Neutrophil (primary cell): ENCODE data around the gene PLBD2.

Experiments
- H3K27ac ChIP-seq: fragments of 200-600 bp; sonication (generic); 2 replicates; pipeline ENCODE4 v1.5.1; 2016; ENCODE audit warnings: mild to moderate bottlenecking, moderate library complexity
- H3K27me3 ChIP-seq: fragments of 200-600 bp; sonication (generic); 2 replicates; pipeline ENCODE4 v1.6.0; 2016; ENCODE audit warnings: mild to moderate bottlenecking
- H3K36me3 ChIP-seq: fragments of 200-600 bp; sonication (generic); 2 replicates; pipeline ENCODE4 v1.5.1; 2017
- H3K4me1 ChIP-seq, 2 experiments: fragments of 200-600 bp in 1 of 2; sonication (generic) in 1 of 2; 1 replicate in 1 of 2; 2 replicates in 1 of 2; pipeline versions ENCODE4 v1.5.1 to v1.6.1; 2013 to 2016; ENCODE audit warnings: low read depth in 1 of 2, low read length in 1 of 2, mild to moderate bottlenecking in 1 of 2, moderate library complexity in 1 of 2; ENCODE audit not compliant: control insufficient read depth in 1 of 2, insufficient read depth in 1 of 2
- H3K4me3 ChIP-seq, 2 experiments: fragments of 200-600 bp in 1 of 2; sonication (generic) in 1 of 2; 1 replicate in 1 of 2; 2 replicates in 1 of 2; pipeline ENCODE4 v1.5.1; 2013 to 2016; ENCODE audit warnings: low read depth in 1 of 2, low read length in 1 of 2, mild to moderate bottlenecking in 1 of 2, moderate library complexity in 1 of 2
- H3K9me3 ChIP-seq: fragments of 200-600 bp; sonication (generic); 2 replicates; pipeline ENCODE4 v1.5.1; 2016
- TF ChIP-seq, protein P1 (sequence below): fragments of 200-600 bp; sonication (generic); IDR thresholded peaks from 2 replicates; pipeline ENCODE4 v1.5.1; 2016; ENCODE audit warnings: antibody characterized with exemption

PLBD2 gene

DNA sequence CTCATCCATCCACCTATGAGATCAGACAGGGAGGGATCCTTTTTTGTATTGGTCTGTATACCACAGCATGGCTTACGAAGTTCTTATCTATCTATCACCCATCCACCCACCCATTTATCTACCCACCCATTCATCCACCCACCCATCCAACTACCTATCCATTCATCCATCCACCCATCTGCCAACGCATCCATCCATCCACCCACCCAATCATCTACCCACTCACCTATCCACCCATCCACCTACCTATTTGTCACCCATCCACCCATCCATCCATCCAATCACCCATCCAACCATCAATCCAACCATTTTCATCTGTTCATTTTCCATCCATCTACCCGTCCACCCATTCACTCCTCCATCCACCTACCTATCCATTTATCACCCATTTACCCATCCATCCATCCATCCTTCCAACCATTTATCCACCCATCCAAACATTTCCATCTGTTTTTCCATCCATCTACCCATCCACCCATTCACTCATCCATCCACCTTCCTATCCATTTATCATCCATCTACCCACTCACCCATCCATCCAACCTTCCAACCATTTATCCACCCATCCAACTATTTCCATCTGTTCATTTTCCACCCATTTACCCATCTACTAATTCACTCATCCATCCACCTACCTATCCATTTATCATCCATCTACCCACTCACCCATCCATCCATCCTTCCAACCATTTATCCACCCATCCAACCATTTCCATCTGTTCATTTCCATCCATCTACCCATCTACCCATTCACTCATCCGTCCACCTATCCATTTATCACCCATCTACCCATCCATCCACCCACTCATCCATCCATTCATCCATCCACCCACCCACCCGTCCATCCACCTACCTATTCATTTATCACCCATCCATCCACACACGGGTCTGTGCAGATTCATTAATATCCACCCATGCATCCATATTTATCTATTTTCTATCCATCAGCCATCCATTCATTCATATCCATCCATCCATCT lies 32.0 kb downstream of the PLBD2 start:
- H3K36me3 ChIP-seq, result no peaks in the 10 kb centered on the region

DNA sequence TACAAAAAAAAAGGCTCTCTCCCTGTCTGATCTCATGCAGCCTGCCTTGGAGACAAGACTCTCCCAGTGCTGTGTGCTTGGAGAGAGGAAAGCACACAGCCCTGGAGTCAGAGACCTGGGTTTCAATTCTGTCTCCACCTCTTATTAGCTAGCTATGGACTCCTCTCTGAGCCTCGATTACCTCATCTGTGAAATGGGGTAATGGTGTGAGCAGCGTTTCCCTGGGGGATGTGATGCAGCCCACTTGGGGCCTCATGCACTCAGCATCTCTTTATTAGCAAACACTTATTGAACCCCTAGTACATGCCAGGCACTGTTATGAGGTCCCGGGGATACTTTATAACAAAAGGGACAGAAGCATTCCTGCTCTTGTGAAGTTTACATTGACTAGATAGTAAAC lies 32.8 kb downstream of the PLBD2 start:
- Histone ChIP-seq H3K9me3 (no peaks in the 10 kb centered on the region), H3K4me1 (no peaks in the 10 kb centered on the region), H3K27me3 (no peaks in the 10 kb centered on the region), H3K36me3 (no peaks in the 10 kb centered on the region), H3K4me3 (no peak overlapping the region), H3K27ac (no peak overlapping the region)
- TF ChIP-seq, protein P1, sequence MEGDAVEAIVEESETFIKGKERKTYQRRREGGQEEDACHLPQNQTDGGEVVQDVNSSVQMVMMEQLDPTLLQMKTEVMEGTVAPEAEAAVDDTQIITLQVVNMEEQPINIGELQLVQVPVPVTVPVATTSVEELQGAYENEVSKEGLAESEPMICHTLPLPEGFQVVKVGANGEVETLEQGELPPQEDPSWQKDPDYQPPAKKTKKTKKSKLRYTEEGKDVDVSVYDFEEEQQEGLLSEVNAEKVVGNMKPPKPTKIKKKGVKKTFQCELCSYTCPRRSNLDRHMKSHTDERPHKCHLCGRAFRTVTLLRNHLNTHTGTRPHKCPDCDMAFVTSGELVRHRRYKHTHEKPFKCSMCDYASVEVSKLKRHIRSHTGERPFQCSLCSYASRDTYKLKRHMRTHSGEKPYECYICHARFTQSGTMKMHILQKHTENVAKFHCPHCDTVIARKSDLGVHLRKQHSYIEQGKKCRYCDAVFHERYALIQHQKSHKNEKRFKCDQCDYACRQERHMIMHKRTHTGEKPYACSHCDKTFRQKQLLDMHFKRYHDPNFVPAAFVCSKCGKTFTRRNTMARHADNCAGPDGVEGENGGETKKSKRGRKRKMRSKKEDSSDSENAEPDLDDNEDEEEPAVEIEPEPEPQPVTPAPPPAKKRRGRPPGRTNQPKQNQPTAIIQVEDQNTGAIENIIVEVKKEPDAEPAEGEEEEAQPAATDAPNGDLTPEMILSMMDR, result no peak

More for the DNA sequence above, 32.0 kb downstream of the PLBD2 start:
- Histone ChIP-seq H3K9me3 (no peaks in the 10 kb centered on the region), H3K27ac (no peak overlapping the region), H3K4me1 (no peaks in the 10 kb centered on the region), H3K27me3 (no peaks in the 10 kb centered on the region), H3K4me3 (no peak overlapping the region)
- TF ChIP-seq, protein P1, result no peak

DNA sequence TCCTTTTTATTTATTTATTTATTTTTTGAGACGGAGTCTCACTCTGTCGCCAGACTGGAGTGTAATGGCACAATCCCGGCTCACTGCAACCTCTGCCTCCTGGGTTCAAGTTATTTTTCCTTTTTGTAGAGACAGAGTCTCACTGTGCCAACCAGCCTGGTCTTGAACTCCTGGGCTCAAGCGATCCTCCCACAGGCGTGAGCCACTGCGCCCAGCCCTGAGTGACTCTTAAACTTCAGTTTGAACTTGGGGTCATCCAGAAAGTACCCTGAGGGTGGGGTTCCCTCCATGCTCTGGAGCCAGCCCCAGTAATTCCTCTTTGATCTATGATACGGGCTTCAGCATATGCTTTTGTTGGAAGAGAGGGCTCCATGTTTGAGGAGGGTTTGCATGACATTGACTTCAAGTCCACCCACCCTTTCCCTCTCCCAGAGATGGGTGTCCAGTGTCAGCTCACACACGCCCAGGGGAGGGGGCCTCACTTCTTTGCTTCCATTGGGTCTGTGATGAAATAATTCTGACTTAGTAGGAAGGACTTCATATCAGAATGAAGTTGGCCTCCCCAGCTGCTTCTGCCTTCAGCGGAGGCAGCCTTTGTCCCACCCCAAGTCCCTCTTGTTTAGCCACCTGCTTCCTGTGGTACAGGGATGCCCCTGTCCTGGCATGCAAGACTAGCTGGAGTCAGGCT lies 33.4 kb downstream of the PLBD2 start:
- H3K4me1 ChIP-seq, result no peaks in the 10 kb centered on the region
- TF ChIP-seq, protein P1, result no peak
- no peaks in the 10 kb centered on the region for H3K36me3 ChIP-seq
- H3K4me3 ChIP-seq, result no peak overlapping the region
- no peak overlapping the region for H3K27ac ChIP-seq
- H3K9me3 ChIP-seq, result no peaks in the 10 kb centered on the region
- no peaks in the 10 kb centered on the region for H3K27me3 ChIP-seq

DNA sequence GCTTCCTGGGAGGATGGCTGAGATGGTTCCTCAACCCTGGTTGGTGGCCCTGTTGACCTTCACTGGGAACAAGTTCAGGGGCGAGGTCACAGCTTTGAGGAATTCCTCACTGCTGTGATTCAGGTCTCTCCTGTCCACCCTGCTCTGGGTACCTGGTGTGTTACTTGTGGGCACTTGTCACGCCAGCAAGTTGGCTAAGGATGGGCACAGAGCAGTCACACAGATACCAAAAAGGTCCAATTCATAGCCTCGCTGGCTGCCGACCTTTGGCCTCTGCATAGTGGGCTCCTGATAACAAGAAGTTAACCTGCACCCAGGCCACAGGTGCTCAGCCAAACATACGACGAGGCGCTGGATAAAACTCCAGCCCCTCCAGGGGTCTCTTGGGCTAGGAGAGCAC lies 34.1 kb downstream of the PLBD2 start:
- Histone ChIP-seq H3K27ac (no peak overlapping the region), H3K36me3 (no peaks in the 10 kb centered on the region), H3K9me3 (no peaks in the 10 kb centered on the region), H3K27me3 (no peaks in the 10 kb centered on the region), H3K4me3 (no peak overlapping the region), H3K4me1 (no peaks in the 10 kb centered on the region)
- TF ChIP-seq, protein P1, result no peak

DNA sequence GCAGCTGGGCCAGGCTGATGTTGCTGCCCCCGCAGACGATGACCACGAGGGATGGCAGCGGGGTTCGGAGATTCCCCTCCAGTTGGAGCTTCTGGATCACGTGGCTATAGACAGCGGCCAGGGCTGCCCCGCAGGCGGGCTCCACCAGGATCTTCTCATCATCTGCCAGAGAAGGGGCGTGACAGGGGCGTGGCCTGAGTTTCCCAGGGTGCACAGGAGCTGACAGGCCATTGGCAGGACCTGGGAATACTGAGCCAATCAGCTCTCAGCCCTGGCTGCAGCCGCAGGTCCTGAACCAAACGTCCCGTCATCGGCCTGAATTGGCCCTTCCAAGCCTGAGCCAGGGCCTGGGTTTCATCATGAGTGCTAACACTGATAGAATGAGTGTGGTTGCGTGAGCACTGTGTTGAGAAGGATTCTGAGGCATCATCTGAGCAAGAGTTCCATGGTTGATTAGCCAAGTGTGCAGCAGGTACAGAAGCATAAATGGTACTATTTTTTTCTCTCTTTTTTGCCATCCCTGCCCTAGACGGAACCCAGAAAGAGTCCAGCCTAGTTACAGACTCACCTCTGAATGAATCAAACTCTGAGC lies 34.7 kb downstream of the PLBD2 start:
- H3K27me3 ChIP-seq, result no peaks in the 10 kb centered on the region
- no peaks in the 10 kb centered on the region for H3K9me3 ChIP-seq
- no peaks in the 10 kb centered on the region for H3K36me3 ChIP-seq
- H3K27ac ChIP-seq, result no peak overlapping the region
- H3K4me1 ChIP-seq, result no peaks in the 10 kb centered on the region
- no peak overlapping the region for H3K4me3 ChIP-seq
- TF ChIP-seq, protein P1, result no peak
